Parietal lobe (tissue), 1 donor: ENCODE measurements around the gene NODAL. TPM values are rescaled to one million over a fixed set of nuclear protein-coding genes. Genes with fewer than 3 reads are reported as not detected.

Source experiments
- total RNA-seq: library from RNA; depleted of rRNA; stranded (reverse); fragments of >200 nt; gene quantifications from one replicate; pipeline ENCODE4 v1.2.3, GENCODE V29; 2014

NODAL gene
- total RNA-seq: 3.1 TPM

DNA sequence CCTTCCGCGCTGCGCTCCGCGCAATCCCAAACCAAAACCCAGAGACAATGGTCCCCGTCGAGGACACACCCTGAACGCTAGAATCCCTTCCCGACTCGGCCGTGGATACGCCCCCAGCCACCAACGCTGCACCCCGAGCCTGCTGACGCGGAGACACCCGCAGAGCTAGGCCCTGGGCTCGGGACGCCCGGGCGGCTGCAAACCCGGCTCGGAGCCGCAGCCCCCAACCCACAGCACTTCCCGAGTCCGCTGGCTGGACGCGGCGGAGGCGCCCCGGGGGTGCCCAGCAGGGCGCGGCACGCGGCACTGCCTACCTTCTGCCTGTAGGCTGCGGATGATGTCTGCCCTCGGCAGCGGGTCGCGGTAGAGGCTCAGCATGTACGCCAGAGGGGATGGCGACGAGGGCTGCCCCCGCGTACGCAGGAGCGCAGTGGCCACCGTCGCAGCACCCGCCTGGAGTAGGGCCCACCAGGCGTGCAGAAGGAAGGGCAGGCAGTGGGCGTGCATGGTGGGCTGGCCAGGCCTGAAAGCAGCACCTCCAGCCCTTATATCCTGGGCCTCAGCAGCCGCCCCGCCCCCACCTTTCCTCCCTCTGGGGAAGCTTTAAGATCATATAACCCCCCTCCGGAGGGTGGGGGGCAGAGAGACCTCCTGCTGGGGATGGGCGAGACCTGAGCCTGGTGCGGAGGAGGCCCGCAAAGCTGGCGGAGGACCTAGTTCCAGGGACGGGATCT is at the start of gene NODAL:
Gene NODAL (minus strand): TSS at position 521 of the 734 bp plus-strand sequence. CDS start 14 bp downstream, at position 507.

DNA sequence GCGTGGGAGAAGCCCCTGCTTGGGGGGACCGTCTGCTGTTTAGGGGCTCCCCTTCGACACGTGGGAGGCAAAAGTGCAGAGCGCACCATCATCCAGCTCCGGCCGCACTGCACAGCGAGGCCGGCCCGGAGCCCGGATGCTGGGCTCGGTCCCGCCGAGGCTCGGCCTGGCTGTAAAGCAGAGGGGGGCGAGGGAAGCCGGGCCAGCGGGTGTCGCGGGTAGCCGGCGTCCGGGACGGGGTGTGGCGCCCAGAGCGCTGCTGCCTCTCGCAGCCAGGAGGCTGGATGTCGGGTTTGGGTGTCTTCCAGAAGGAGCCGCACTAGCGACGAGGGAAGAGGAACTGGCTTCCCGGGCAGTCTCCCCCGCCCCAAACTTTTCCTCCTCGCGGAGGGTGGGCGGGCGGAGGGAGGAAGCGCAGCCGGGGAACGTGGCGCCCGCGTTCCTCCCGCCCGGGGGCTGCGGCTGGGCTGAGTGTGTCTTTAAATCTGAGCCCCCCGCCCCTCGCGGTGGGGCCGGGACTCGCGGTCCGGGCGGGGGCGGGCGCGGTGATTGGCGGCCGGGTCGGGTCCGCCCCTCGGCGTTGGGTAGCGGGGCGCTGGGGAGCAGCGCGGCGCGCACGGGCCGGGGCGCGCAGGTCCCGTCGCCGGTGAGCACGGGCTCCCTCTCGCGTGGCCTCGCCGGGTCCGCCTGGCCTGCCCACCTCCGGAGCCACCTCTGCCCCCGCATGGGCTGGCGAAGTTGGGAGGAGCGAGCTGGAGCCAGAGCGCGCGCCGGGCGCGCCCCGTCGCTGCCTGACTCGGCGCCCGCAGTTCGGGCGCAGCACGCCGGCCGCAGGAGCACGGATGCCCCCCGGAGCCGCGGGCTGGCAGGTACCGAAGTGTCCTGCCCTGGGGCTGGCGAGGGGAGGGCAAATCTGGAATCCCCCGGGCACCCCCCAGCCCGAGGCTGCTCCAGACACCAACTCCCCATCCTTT is 37.0 kb upstream of the NODAL start, which contains the start of gene PALD1:
Gene PALD1 (plus strand): TSS at position 577 of the 974 bp plus-strand sequence. CDS start 47,185 bp downstream, outside the sequence.

DNA sequence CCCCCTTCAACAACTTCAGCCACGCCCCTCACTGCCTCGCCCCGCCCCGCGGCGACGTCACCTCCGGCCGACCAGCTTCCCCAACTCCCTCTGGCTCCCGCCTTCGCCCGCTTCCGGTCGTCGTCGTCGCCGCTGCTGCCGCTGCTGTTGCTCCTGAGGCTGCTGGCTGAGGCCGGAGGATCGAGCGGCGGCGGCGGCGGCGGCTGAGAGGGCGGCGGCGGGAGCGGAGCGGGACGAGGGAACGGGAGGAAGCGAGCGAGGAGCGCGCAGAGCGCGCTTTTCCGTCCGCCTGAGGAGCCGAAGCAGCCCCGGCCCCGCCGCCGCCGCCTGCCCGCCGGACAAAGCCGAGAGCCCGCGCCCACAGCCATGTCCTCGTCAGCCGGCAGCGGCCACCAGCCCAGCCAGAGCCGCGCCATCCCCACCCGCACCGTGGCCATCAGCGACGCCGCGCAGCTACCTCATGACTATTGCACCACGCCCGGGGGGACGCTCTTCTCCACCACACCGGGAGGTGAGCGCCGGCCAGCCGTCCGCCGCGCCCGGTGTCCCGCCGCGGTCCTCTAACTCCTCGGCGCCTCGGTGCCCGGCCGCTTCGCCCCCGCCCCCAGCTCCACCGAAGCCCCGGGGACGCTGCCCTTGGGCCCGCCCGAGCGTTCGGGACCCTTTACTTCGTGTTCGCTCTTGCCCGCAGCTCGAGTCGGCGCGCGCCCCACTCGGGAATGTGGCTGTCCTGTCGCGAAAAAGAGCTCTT is 37.3 kb downstream of the NODAL start, which contains the start of gene EIF4EBP2:
Gene EIF4EBP2 (plus strand): TSS at position 110 of the 751 bp plus-strand sequence. CDS start 257 bp downstream, at position 367.

Other genes with a start within 250 kb of the NODAL start
- 245 TPM for gene PPA1, start 208.3 kb downstream of the NODAL start, total RNA-seq
- 1.3 TPM for gene NPFFR1, start 157.7 kb downstream of the NODAL start, total RNA-seq
- gene LRRC20, start 59.1 kb downstream of the NODAL start, total RNA-seq: 20.0 TPM
- gene EIF4EBP2, start 37.5 kb downstream of the NODAL start, total RNA-seq: 87.3 TPM
- gene PALD1, start 37.1 kb upstream of the NODAL start, total RNA-seq: 10.3 TPM
- gene PRF1, start 161.1 kb upstream of the NODAL start, total RNA-seq: not detected
- 0.31 TPM for gene ADAMTS14, start 230.8 kb upstream of the NODAL start, total RNA-seq